Activated T-helper 9 cell treated with anti-CD3 and anti-CD28 coated beads, Interleukin-2, amount 50 U/mL, for 16 hours (primary cell): ENCODE data around the gene GPR52.
"Not testable (repeated sequence)": the region's sequence is repeated elsewhere in the genome, so short reads cannot be mapped to it uniquely, and the experiment has no call there.

Experiments used
- DNase-seq: peaks from one replicate; pipeline ENCODE4 v3.0.0-alpha.2; 2020; ENCODE audit warnings: low read depth

The GPR52 gene, protein sequence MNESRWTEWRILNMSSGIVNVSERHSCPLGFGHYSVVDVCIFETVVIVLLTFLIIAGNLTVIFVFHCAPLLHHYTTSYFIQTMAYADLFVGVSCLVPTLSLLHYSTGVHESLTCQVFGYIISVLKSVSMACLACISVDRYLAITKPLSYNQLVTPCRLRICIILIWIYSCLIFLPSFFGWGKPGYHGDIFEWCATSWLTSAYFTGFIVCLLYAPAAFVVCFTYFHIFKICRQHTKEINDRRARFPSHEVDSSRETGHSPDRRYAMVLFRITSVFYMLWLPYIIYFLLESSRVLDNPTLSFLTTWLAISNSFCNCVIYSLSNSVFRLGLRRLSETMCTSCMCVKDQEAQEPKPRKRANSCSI

DNA sequence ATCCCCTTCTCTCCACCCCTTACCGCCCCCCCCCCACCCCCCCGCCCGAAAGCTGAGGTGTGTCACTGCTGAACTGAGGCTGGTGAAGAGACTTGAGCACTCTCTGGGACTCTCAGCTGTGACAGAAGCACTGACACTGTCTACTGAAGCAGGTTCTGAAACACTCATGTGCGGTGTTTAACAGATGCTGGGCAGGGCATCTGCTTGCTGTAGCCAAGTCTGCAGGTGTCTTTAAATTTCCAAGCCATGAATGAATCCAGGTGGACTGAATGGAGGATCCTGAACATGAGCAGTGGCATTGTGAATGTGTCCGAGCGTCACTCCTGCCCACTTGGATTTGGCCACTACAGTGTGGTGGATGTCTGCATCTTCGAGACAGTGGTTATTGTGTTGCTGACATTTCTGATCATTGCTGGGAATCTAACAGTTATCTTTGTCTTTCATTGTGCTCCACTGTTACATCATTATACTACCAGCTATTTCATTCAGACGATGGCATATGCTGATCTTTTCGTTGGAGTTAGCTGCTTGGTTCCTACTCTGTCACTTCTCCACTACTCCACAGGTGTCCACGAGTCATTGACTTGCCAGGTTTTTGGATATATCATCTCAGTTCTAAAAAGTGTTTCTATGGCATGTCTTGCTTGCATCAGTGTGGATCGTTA is at the start of gene GPR52:
Gene GPR52, plus strand, starts transcription at position 99 of the 665 bp plus-strand sequence. Its CDS starts 148 bp downstream, at position 247.
- no peak for DNase-seq

DNA sequence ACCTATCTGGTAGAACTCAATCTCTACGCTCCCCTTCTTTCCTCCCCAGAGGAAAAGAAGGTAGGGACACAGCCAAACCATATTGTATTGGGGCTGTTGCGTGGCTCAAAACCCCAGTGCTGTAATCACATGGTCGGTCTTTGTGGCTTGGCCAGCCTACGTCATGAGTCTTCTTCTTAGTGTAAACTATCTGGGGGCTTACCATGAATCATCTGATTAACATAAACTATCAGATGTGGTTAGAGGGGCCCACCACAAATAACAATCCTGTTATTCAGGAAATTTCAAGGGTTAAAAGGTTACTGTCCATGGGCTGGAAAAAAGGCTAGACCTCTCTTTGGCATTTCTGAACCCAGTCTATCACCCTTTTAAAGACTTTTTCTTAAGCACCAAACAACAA is 49.5 kb upstream of the GPR52 start:
- no peak for DNase-seq

DNA sequence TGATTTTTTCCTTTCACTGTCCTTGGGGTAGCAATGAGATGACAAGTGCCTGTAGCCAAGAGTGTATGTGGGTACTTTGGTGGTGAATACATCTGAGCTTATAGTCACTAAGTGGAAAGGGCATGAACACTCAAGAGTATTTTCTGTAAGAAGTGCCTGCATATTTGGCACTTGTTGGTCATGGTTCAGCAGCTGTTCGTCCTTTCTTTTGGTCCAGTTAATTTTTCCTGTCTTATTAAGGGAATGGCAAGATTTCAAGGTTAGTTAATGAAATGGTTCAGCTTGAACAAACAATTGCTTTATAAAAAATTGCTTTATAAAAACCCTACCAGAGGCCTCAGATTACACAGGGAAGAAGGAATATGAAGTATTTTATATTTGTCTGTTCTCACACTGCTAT is 48.6 kb upstream of the GPR52 start:
- DNase-seq = no peak

DNA sequence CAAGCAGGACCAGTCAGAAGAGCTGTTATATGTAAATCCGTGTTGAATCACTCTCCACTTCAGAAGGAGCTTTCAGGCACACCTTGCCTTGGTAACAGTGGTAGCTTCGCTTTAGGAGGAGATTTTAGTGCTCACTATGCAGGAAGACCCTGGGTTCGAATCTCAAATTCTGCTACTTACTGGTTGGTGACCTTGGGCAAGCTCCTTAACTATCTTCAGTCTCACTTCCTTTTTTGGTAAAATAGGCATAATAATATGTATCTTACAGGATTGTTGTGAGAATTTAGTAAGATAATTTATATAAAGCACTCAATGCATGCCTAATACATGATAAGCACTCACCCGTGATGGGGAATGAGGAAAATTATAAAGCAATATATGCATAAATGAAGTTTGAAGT is 46.7 kb upstream of the GPR52 start:
- no peak for DNase-seq

DNA sequence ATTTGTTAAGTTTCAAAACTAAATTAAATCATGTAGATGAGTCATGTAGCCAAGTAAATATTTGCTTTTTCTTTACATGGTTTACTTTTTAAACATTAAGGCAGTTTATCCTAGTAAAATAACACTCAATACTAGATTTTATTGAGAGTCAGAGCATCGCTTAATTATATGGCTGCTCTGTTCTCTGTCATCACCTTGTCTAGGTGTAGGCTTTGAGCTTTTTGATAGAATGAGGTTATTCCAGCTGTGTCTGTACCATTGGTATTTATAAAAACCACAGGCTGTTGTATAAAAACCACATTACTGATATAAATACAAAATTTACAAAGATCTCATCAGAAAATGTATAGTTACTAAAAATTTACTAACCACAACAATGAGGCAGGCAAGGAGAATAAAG is 42.5 kb upstream of the GPR52 start:
- DNase-seq = no peak

DNA sequence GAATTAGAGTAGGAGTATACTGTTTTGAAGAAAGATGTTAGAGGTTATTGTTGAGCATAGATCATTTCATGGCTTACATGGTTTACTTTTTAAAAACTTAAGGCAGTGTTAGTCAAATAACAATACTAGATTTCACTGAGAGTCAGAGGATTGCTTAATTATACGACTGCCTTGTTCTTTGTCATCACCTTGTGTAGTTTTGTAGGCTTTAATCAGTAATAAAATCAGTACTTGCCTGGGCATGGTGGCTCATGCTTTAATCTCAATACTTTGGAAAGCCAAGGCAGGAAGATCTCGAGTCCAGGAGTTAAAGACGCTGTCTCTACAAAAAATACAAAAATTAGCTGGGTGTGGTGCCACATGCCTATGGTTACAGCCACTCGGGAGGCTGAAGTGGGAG is 41.3 kb upstream of the GPR52 start:
- no peak for DNase-seq

DNA sequence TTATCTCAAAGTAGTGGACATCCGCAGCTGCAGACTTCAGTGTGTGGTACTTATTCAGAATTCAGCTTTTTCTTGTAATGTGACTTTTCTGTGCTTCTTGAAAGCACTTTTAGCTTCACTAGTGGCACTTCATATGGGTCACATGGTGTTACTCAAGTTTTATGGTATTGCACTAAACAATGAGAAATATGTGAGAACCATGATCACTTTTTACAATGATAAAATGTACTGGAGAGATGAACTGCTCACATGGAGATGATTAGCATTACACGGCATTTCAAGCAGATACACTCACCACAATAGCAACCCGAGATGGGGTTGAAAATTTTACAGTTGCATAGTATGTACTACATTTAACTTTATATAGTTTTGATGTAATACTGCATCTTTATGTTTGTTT is 40.1 kb upstream of the GPR52 start:
- DNase-seq = no peak

DNA sequence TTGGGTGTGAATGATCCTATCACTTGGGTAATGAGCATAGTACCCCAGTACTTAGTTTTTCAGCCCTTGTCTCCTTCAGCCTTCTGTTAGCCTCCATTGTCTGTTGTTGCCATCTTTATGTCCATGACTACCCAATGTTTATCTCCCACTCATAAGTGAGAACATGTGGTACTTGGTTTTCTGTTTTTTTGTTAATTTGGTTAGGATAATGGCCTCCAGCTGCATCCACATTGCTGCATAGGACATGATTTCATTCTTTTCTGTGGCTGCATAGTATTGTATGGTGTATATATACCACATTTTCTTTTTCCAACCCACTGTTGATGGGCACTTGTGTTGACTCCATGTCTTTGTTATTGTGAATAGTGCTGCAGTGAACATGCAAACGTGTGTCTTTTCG is 39.6 kb upstream of the GPR52 start:
- no peak for DNase-seq

DNA sequence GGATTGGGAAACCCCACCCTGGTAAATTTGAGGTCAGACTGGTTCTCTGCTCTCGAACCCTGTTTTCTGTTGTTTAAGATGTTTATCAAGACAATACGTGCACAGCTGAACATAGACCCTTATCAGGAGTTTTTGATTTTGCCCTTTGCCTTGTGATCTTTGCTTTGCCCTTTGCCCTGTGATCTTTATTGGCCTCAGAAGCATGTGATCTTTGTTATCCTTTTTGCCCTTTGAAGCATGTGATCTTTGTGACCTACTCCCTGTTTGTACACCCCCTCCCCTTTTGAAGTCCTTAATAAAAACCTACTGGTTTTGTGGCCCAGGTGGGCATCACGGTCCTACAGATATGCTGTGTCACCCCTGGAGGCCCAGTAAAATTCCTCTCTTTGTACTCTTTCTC is 38.0 kb upstream of the GPR52 start:
- DNase-seq = not testable (repeated sequence)

DNA sequence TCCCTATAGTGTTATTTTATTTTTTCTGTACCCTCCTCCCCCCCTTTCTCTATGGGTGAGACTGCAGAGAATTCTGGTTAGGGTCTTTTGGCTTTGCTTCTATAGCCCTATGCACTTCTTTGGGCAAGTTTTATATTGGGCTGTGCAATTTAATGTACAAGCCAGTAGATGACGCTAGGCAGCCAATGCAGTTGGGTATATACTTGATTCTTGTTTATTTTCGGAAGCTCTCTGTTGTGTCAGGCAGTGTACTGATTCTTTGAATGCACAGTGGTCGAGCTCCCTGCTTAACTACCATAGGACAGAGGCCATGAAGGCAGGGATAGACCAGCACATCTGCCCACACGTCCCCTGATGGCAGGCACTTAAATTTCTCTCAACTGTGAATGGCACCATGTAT is 34.1 kb upstream of the GPR52 start:
- DNase-seq = no peak

DNA sequence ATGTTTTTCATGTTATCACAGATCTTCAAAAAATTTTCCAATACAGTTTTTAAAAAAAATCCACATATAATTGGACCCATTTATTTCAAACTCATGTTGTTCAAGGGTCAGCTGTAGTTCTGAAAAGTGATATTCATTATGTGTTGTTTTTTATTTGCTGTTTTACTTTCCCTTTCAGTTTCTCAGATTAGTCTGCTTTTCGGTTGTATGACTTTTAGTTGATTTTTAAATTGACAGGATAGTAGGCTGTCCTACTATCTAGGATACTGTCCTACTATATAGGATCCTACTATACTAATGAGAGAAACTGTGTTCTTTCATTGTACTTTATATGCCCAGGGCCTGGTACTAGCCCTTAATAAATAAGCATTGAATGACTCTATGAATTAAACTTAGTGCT is 33.6 kb upstream of the GPR52 start:
- no peak for DNase-seq

DNA sequence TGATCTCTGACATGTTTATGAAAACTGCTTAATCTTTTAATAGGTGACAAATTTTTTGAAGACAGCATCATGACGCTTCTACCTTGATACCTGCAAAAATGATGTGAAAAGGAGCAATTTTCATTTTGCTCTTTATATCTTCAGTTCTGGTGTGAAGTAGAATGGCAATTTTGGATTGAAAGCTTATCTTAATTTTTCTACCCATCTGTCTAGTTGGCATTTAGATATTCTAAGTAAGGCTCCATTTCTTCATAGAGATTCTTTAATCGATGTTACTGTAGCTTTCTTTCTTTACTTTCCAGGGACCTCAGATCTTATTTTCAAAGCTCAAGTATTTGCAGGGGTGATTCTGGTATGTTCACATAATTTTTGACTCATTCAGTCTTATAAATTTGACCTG is 32.3 kb upstream of the GPR52 start:
- DNase-seq = no peak

DNA sequence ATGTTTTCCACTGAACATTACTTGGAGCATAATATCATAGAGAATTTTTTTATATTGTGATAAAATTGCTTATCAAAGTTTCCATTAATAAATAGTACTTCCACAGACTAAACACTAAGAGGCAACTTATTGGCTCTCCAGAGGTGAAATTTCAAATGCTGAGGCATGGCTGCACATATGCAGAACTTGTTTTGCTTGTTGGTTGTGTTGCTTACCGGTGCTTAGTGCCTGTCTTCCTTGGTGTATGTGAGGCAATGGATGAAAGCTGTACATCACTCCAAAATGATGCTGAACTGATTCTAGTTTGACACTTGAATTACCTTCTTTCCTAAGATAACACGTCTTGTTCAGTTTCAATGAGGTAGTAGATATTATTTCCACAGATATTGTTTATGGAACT is 29.8 kb upstream of the GPR52 start:
- DNase-seq = no peak

DNA sequence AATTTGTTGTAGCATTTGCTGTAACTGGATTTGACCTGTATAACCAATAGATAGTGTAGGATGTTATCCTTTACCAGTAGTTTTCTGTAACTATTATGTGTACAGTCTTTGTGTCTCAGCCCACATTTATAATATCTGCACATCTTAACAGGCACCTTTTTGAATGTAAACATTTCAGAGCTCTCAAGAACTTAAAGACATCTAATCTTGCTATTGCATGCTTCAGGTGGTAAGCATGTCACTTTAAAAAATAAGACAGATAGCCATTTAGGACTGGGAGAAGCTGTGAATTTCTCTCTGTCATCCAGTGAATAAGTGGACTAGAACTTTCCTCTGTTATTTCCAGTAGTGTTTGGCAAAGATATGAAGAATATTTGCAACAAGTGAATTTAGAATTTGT is 22.6 kb upstream of the GPR52 start:
- DNase-seq = no peak

DNA sequence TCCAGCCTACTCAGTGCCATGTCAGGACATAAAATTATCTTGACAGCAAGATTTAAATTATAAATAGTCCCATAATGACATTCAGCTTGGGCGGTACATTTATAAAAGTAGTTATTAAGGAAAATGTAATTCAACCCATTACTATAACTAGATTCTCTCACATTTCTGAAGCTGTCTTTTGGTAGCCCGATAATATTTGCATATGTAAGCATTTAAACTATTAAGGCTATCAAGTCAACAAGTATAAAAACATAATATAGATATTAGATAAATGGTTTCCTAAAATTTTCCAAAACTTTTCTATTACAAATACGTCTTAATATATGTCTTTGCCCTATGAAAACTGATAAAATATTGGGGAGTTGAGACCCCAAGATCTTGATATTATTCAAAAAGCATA is 21.6 kb upstream of the GPR52 start:
- no peak for DNase-seq

DNA sequence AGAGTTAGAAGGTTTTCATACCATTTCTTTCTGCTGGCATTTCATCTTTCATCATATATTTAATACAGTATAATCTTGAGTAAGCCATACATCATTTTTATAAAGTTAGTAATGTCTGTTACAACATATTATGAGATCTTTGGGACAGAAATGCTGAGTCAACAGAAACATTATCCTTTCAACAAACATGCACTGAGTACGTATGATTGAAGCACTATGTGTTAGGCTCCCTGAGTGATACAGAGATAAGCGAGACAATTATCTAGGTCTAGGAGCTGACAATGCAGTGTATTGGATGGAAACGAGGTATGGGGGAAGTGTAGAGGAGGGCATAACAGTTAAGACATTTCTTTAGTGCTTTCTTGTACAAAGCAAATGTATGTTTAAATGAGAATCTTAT is 19.7 kb upstream of the GPR52 start:
- DNase-seq = no peak

DNA sequence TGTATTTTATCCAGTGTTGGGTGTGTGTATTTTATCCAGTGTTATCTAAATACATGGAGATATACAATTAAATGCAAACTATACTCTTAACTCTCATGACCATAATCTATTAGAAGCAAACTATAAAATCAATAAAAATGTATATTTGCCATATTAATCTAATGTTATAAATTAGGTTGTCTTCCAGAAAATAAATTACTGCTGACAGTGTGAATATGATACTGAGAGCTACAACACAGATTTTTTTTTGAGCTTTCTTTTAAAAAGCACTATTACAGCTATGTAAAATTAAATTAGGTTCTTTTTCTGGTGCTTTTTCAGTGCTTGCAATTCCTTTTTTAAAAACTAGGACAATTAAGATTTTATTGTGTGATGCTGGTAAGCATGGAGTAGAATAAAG is 19.0 kb upstream of the GPR52 start:
- DNase-seq = no peak

DNA sequence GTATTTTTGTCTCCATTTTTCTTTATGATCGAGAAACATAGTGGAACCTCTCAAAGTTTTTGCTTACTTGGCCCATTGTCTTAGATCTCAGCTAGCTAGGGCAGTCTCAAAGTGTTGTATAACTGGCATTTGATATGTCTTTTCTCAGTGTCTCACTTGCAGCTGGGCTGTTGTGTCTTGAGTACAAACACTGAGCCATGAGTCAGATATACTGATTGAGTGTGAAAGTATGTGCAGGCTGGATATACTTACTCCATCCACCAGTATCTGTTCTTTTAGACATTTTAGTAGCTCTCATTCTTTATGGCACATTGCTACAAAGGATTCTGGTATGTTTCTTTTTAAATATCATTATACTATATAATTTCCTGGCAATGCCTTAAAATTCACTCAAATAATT is 14.3 kb upstream of the GPR52 start:
- DNase-seq = no peak

DNA sequence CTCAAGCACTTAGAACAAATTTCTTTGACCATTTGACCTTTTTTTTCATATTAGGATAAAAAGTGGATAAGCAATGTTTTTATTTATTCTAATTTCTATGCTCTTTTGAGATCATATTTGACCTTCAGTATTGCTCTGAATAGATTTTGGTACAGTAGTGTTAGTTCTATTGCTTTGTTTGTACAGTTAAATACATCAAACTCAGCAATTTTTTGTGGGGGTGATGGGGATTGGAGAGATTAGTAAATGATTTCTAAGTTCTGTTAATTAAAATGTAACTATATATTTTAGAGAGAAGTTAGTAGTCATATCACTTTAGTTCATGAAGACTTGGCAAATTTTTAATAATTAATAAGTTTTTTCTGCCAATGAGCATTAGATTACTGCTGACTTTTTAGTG is 2.4 kb upstream of the GPR52 start:
- no peak for DNase-seq

DNA sequence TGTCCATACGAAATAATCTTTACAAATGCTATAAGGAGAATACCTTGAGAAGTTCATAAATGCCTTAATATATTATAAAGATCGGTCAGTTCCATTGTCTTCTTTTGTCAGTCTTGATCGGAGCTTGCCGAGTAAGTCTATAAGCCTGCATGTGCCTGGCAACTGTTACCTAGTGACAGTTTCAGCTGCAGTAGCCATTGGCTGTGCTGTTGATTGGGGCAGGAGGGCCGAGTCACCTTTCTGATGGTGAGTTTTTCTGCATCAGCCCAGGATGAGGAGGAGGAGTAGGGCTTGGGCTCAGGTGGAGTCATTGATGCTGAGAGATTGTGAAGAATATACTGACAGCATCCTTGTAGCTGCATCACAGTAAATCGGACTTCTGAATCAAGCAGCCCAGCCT is 1.9 kb upstream of the GPR52 start:
- no peak for DNase-seq

DNA sequence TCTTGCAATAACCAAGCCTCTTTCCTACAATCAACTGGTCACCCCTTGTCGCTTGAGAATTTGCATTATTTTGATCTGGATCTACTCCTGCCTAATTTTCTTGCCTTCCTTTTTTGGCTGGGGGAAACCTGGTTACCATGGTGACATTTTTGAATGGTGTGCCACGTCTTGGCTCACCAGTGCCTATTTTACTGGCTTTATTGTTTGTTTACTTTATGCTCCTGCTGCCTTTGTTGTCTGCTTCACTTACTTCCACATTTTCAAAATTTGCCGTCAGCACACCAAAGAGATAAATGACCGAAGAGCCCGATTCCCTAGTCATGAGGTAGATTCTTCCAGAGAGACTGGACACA is 743 bp downstream of the GPR52 start:
- DNase-seq = no peak

DNA sequence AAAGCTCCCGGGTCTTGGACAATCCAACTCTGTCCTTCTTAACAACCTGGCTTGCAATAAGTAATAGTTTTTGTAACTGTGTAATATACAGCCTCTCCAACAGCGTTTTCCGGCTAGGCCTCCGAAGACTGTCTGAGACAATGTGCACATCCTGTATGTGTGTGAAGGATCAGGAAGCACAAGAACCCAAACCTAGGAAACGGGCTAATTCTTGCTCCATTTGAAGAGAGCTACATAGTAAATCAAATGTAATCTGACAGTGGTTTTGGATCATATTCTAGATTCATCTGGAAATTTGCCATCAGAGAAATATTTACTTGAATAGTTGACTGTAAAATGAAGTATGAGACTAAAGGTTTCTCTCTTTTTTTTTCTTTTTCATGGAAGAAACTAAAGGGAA is 1.2 kb downstream of the GPR52 start:
- no peak for DNase-seq

DNA sequence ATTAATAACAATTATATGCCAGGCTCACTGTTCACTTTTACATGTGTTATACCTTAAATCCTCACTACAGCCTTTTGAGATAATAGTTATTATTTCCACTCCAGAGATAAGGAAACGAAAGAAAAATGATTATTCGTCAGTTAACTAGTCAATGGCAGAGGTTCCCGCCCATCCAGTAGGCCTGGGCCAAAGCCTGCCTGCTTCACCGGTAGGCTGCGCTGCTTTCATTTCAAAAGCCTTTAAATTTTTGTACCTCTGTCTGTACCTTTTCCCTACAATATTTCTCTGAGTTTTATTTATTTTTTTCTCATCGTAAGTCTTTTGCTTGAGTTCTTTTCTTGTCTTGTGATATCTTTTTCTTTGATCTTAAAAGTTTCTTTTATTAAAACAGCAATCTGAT is 3.6 kb downstream of the GPR52 start:
- no peak for DNase-seq

DNA sequence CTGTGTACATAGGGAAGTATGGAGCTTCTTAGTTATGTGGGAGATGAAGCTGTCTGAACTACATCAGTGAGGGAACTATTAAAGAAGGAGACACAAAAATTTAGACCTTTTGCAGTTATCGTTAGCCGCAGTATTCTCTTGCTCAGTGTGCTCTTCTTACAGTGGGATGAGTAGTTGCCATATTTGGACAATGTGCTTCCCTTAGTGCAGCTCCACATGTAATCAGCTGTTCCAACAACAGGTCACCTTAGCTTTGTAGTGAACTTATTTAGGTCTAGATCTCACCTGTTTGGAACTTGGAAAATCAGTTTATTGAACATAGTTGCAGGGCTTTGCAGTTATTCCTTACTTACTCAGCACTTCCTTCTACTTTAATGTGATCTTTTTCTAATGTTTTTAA is 18.1 kb downstream of the GPR52 start:
- DNase-seq = no peak
